ENCODE data around the gene OAS2. TPM values are rescaled to one million over a fixed set of nuclear protein-coding genes. Genes with fewer than 3 reads are reported as not detected.

Gene OAS2
- total and polyA plus RNA-seq, 9 of the 15 experiments (the other 6 are each of a cell fraction or from before 2014, with no cell fraction given) = 0.13 to 0.85 TPM; not detected in 7

GRCh38 chr12:112930350-112930749 lies 48.0 kb upstream of the OAS2 start (continued):
- TF ChIP-seq MGA (IDR thresholded peaks at IDR 0.05) (no peak), ZNF311 (CRISPR knock-in tag; IDR thresholded peaks at IDR 0.05) (no peak), ZNF512 (tag; IDR thresholded peaks at IDR 0.05) (no peak), RCOR1 (IDR thresholded peaks at IDR 0.05; ENCODE audit: borderline replicate concordance in 1 of 2, low read depth in 2 of 2, low read length in 2 of 2) (no peak)
